IMR-90 (cell line): Measurements from ENCODE around the gene SLC29A3. TPM values are rescaled to one million over a fixed set of nuclear protein-coding genes. Genes with fewer than 3 reads are reported as not detected.

Experiments
- ATAC-seq: fragments of 200-7000 bp; cut with Tn5 transposase; 2 replicates; pipeline ENCODE4 v1.9.1; 2020; ENCODE audit warnings: low read depth, mild to moderate bottlenecking, moderate library complexity
- BruUV-seq: library from RNA; stranded (reverse); fragments of 400-500 nt; replicated peaks from 2 replicates; lab custom pipeline; 2021; lab: Mats Ljungman, UMichigan
- CTCF ChIA-PET: fragments of 300-600 bp; formaldehyde crosslinking; extraction: SDS; loops from one replicate; lab custom pipeline; 2021; ENCODE audit warnings: antibody characterized with exemption; lab: Yijun Ruan, JAX
- POLR2A ChIA-PET: fragments of 300-600 bp; sonication (Branson Sonifier 250); formaldehyde crosslinking; loops from one replicate; lab custom pipeline; 2022; ENCODE audit warnings: antibody characterized with exemption; ENCODE audit not compliant: unreplicated experiment; lab: Charles Lee
- DNase-seq: peaks from one replicate; pipeline ENCODE4 v3.0.0; 2013
- H2AFZ ChIP-seq: replicated peaks from 2 replicates; pipeline ENCODE3; 2013; ENCODE audit warnings: low read length, mild to moderate bottlenecking; ENCODE audit not compliant: poor library complexity
- H2AK5ac ChIP-seq: 2 replicates; pipeline ENCODE4 v1.6.1; 2013; ENCODE audit warnings: low read depth, low read length, inconsistent platforms
- H2AK9ac ChIP-seq: replicated peaks from 2 replicates; pipeline ENCODE3; 2013; ENCODE audit warnings: mild to moderate bottlenecking, low read depth, low read length, moderate library complexity; ENCODE audit not compliant: poor library complexity
- H2BK120ac ChIP-seq: 2 replicates; pipeline ENCODE4 v1.6.1; 2013; ENCODE audit warnings: low read depth, low read length, inconsistent platforms
- H2BK15ac ChIP-seq: 3 replicates; pipeline ENCODE4 v1.6.1; 2013; ENCODE audit warnings: low read depth, low read length, inconsistent platforms
- H2BK20ac ChIP-seq: 2 replicates; pipeline ENCODE4 v1.6.1; 2013; ENCODE audit warnings: low read depth, mild to moderate bottlenecking, inconsistent platforms, low read length, moderate library complexity
- H2BK5ac ChIP-seq: 2 replicates; pipeline ENCODE4 v1.6.1; 2013; ENCODE audit warnings: mild to moderate bottlenecking, low read depth, low read length, inconsistent platforms; ENCODE audit not compliant: poor library complexity, severe bottlenecking
- H3K14ac ChIP-seq: replicated peaks from 2 replicates; pipeline ENCODE4 v1.6.1; 2013; ENCODE audit warnings: low read depth, low read length, inconsistent platforms
- H3K18ac ChIP-seq: 2 replicates; pipeline ENCODE4 v1.6.1; 2013; ENCODE audit warnings: low read depth, low read length, control low read depth
- H3K23ac ChIP-seq: 2 replicates; pipeline ENCODE4 v1.6.1; 2013; ENCODE audit warnings: low read depth, low read length, inconsistent platforms
- H3K27ac ChIP-seq: 2 replicates; pipeline ENCODE4 v1.5.1; 2013; ENCODE audit warnings: mild to moderate bottlenecking, control low read depth, low read length; ENCODE audit not compliant: insufficient read depth
- H3K27me3 ChIP-seq: 2 replicates; pipeline ENCODE4 v1.6.1; 2013; ENCODE audit warnings: low read length; ENCODE audit not compliant: control insufficient read depth, insufficient read depth
- H3K36me3 ChIP-seq: 2 replicates; pipeline ENCODE4 v1.6.1; 2013; ENCODE audit warnings: low read length, mixed read lengths; ENCODE audit not compliant: control insufficient read depth, insufficient read depth
- H3K4ac ChIP-seq: 2 replicates; pipeline ENCODE4 v1.6.1; 2013; ENCODE audit warnings: low read depth, low read length, inconsistent platforms
- H3K4me1 ChIP-seq: 2 replicates; pipeline ENCODE4 v1.6.1; 2013; ENCODE audit warnings: low read length, mixed read lengths; ENCODE audit not compliant: control insufficient read depth, insufficient read depth
- H3K4me2 ChIP-seq: 2 replicates; pipeline ENCODE4 v1.6.1; 2013; ENCODE audit warnings: low read depth, mild to moderate bottlenecking, control low read depth, low read length, moderate library complexity
- H3K4me3 ChIP-seq: 2 replicates; pipeline ENCODE4 v1.5.1; 2013; ENCODE audit warnings: low read depth, mild to moderate bottlenecking, control low read depth, low read length, moderate library complexity; ENCODE audit not compliant: insufficient read depth
- H3K56ac ChIP-seq: 2 replicates; pipeline ENCODE4 v1.6.1; 2013; ENCODE audit warnings: low read length, inconsistent platforms; ENCODE audit not compliant: insufficient read depth; ENCODE audit errors: extremely low read depth
- H3K79me1 ChIP-seq, 2 experiments: 2 replicates each; pipeline ENCODE4 v1.6.1; 2013; ENCODE audit warnings: low read length in 2 of 2, inconsistent platforms in 1 of 2, low read depth in 1 of 2
- H3K9ac ChIP-seq: 2 replicates; pipeline ENCODE4 v1.6.1; 2013; ENCODE audit warnings: low read depth, low read length, control low read depth
- H3K9me1 ChIP-seq: 2 replicates; pipeline ENCODE4 v1.6.1; 2013; ENCODE audit warnings: low read length, inconsistent platforms; ENCODE audit not compliant: insufficient read depth
- H3K9me3 ChIP-seq: 2 replicates; pipeline ENCODE4 v1.6.1; 2013; ENCODE audit warnings: low read length; ENCODE audit not compliant: control insufficient read depth, insufficient read depth
- H4K20me1 ChIP-seq: 2 replicates; pipeline ENCODE4 v1.6.1; 2013; ENCODE audit warnings: low read length, inconsistent platforms; ENCODE audit not compliant: insufficient read depth
- H4K5ac ChIP-seq: 2 replicates; pipeline ENCODE4 v1.6.1; 2013; ENCODE audit warnings: mild to moderate bottlenecking, low read depth, low read length, control low read depth
- H4K8ac ChIP-seq, 2 experiments: 2 replicates each; pipeline ENCODE4 v1.6.1; 2013; ENCODE audit warnings: low read depth in 2 of 2, low read length in 2 of 2, control low read depth in 1 of 2, inconsistent platforms in 1 of 2
- H4K91ac ChIP-seq: 2 replicates; pipeline ENCODE4 v1.6.1; 2013; ENCODE audit warnings: low read depth, low read length, inconsistent platforms; ENCODE audit not compliant: insufficient read depth
- BHLHE40 ChIP-seq: fragments of 150-350 bp; IDR thresholded peaks from 2 replicates; pipeline ENCODE4 v1.6.1; 2016; ENCODE audit warnings: mild to moderate bottlenecking, low read depth, low read length
- CTCF ChIP-seq: conservative IDR thresholded peaks from 2 replicates; pipeline ENCODE4 v1.5.1; 2012; ENCODE audit warnings: mild to moderate bottlenecking, low read depth, low read length, improper control_type of control experiment
- MAFK ChIP-seq: IDR thresholded peaks from 2 replicates; pipeline ENCODE4 v1.6.1; 2012; ENCODE audit warnings: low read depth, low read length, improper control_type of control experiment
- POLR2A ChIP-seq: IDR thresholded peaks from 2 replicates; pipeline ENCODE4 v1.6.1; 2012; ENCODE audit warnings: mild to moderate bottlenecking, low read depth, low read length
- SMC3 ChIP-seq: fragments of 150-350 bp; IDR thresholded peaks from 2 replicates; pipeline ENCODE4 v1.6.1; 2016; ENCODE audit warnings: low read depth, mild to moderate bottlenecking, antibody characterized with exemption, low read length, moderate library complexity
- USF2 ChIP-seq: fragments of 150-350 bp; IDR thresholded peaks from 2 replicates; pipeline ENCODE4 v1.6.1; 2017; ENCODE audit warnings: mild to moderate bottlenecking, antibody characterized with exemption, low read length, low read depth
- WGBS, 2 experiments: methylation state at CpG; one replicate each; pipeline versions ENCODE4 v1.1.5 to v1.1.7; 2013; ENCODE audit warnings: missing lambda C conversion rate in 2 of 2; ENCODE audit not compliant: insufficient read length in 1 of 2; ENCODE audit errors: extremely low coverage in 2 of 2; 5-methylcytosine and 5-hydroxymethylcytosine counted together
- dilution Hi-C: fragments of 300-500 bp; cut with HindIII; formaldehyde crosslinking; loops from one replicate; pipeline ENCODE4 v1.14.3; 2018; ENCODE audit warnings: low sequenced_read_pairs; ENCODE audit not compliant: unreplicated experiment
- in situ Hi-C: fragments of 300-500 bp; cut with MboI; formaldehyde crosslinking; loops from 3 replicates; pipeline ENCODE4 v1.14.3; 2019; ENCODE audit warnings: low sequenced_read_pairs, inconsistent platforms, mixed read lengths
- intact Hi-C: fragments of 100-400 bp; cut with micrococcal nuclease; formaldehyde crosslinking; loops from 2 replicates; pipeline ENCODE4 v1.10.0; 2022
- polyA plus RNA-seq, 3 experiments: library from polyadenylated mRNA; depleted of rRNA; stranded (reverse); fragments of >200 nt; gene quantifications; 2 replicates each; pipeline ENCODE4 v1.2.3, GENCODE V29; 2012; ENCODE audit warnings: low replicate concordance in 1 of 3
- total RNA-seq: library from RNA; depleted of rRNA; stranded (reverse); fragments of >200 nt; gene quantifications from 2 replicates; pipeline ENCODE4 v1.2.3, GENCODE V29; 2012

The SLC29A3 gene
- total and polyA plus RNA-seq, 2 of the 4 experiments (the other 2 are of a cell fraction): 0.72 to 3.0 TPM

GRCh38 chr10:71280825-71281224, 38.2 kb upstream of the SLC29A3 start:
- no peaks in the 10 kb centered on the region for H3K9me1 ChIP-seq
- dilution Hi-C loops: no loop called here
- H3K23ac ChIP-seq: no peak overlapping the region
- H3K18ac ChIP-seq: no peak overlapping the region; the same call in 1 of the 2 replicates
- H2AK5ac ChIP-seq: no peak overlapping the region
- no peak overlapping the region for H4K91ac ChIP-seq
- ChIA-PET POLR2A (no interaction called here), CTCF (no interaction called here)
- 0 out of 2 replicates have a peak overlapping the region, but pooled peaks have one; percentile 4 for H3K4ac ChIP-seq
- H2BK15ac ChIP-seq: no peak overlapping the region
- BruUV-seq: no TSS peak
- no peak overlapping the region for H2BK20ac ChIP-seq
- H3K4me1 ChIP-seq: peaks cover 9% of the 10 kb centered on the region; the same call in 1 of the 2 replicates
- no peak overlapping the region for H4K8ac ChIP-seq
- H3K4me3 ChIP-seq: no peak overlapping the region
- in situ Hi-C loops: no loop called here
- H3K4me2 ChIP-seq: no peak overlapping the region
- H3K9me3 ChIP-seq: no peaks in the 10 kb centered on the region
- WGBS, 2 experiments: no CpG with 5 or more reads among the region's 3 CpGs
- H3K27me3 ChIP-seq: no peaks in the 10 kb centered on the region
- no peak overlapping the region for H2AFZ ChIP-seq
- no peak overlapping the region for H2BK5ac ChIP-seq
- H3K14ac ChIP-seq: no peak overlapping the region
- no peak overlapping the region for H2BK120ac ChIP-seq
- H2AK9ac ChIP-seq: no peak overlapping the region
- no peak overlapping the region for H4K5ac ChIP-seq
- TF ChIP-seq POLR2A (no peak), SMC3 (no peak), USF2 (no peak), MAFK (no peak), CTCF (no peak), BHLHE40 (no peak)
- no peaks in the 10 kb centered on the region for H4K20me1 ChIP-seq
- no peaks in the 10 kb centered on the region; the same call in 1 of the 2 replicates for H3K36me3 ChIP-seq
- DNase-seq (no peak), ATAC-seq (no peak)
- intact Hi-C loops: no loop called here
- no peak overlapping the region for H3K56ac ChIP-seq
- H3K79me1 ChIP-seq: no peaks in the 10 kb centered on the region
- peak overlapping the region; percentile 20; the same call in 1 of the 2 replicates for H3K27ac ChIP-seq
- H3K9ac ChIP-seq: no peak overlapping the region
